ENCODE results near the gene LRRFIP2. TPM values are rescaled to one million over a fixed set of nuclear protein-coding genes. Genes with fewer than 3 reads are reported as not detected.
A peak's percentile ranks its signal among the peaks of the same experiment; 100 is the strongest.

LRRFIP2 gene
- total RNA-seq, 4 donors from 2014 or later = 56.5 to 148 (median 62.4) TPM

- DNase-seq = no peak
- no peaks in the 10 kb centered on the region for H3K9me3 ChIP-seq
- no peak overlapping the region for H3K4me3 ChIP-seq
- peak overlapping the region in 1 of 2 donors; percentile 30 for H3K27ac ChIP-seq
- H3K36me3 ChIP-seq = no peaks in the 10 kb centered on the region
- no peaks in the 10 kb centered on the region for H3K27me3 ChIP-seq
- intact Hi-C loops (cut with DNase I; ENCODE audit: low total_unique reads) = no loop called here
- TF ChIP-seq CTCF (IDR thresholded peaks at IDR 0.05) (no peak), POLR2A (IDR thresholded peaks at IDR 0.05) (no peak)
- H3K4me1 ChIP-seq = no peaks in the 10 kb centered on the region
Measured at GRCh38 chr3:37132334-37132733, 42.0 kb downstream of the LRRFIP2 start.

- TF ChIP-seq POLR2A (IDR thresholded peaks at IDR 0.05) = no peak
- TF ChIP-seq CTCF (IDR thresholded peaks at IDR 0.05) = no peak
- no peaks in the 10 kb centered on the region for H3K4me1 ChIP-seq
- H3K36me3 ChIP-seq = no peaks in the 10 kb centered on the region
- DNase-seq = no peak
- intact Hi-C loops (cut with DNase I; ENCODE audit: low total_unique reads) = no loop called here
- no peaks in the 10 kb centered on the region for H3K9me3 ChIP-seq
- no peak overlapping the region for H3K4me3 ChIP-seq
- peak overlapping the region in 1 of 2 donors; percentile 30 for H3K27ac ChIP-seq
- H3K27me3 ChIP-seq = no peaks in the 10 kb centered on the region
Measured at GRCh38 chr3:37131860-37132144, 42.6 kb downstream of the LRRFIP2 start.

DNA sequence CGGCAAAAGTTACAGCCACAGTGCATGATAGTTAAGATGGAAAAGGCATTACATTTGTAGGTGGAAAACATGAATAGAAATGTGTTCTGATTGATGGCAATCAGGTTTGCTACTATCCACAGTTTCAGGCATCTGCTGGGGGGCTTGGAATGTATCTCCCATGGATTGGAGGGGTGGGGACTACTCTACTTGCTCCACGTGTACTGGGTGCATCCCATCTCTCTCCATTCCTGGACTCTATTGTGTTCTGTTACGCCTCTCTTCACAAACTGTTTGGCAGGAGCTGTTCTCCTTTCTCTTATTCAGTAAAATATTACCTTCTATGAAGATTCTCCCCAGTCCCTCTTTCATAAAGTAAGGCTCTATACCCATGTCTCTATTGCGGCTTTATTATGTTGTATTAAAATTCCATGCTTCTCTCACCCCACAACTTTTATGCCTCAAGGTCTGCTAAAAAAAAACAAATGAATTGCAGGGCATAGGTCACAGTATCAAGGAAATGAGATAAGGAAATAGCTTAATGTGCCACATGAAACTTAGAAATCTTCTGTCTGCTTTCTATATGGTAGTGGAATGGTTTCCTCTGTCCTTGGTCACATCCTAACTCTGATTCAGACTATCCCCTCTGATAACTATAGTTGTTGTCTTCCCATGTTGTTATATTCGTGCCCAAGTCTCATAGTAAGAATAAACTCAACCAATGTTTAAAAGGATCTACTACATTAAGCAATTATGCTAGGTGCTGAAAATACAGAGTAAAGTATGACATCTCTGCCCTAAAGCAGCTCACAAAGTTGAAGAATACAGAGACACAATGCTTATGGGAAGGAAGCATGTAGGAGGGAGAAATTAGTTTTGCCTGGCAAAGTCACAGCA is 43.2 kb downstream of the LRRFIP2 start:
- Histone ChIP-seq H3K4me1 (no peaks in the 10 kb centered on the region), H3K27me3 (no peaks in the 10 kb centered on the region), H3K27ac (peak overlapping the region in 1 of 2 donors; percentile 30), H3K9me3 (no peaks in the 10 kb centered on the region), H3K36me3 (no peaks in the 10 kb centered on the region), H3K4me3 (no peak overlapping the region)
- intact Hi-C loops (cut with DNase I; ENCODE audit: low total_unique reads) = no loop called here
- no peak for DNase-seq
- TF ChIP-seq CTCF (IDR thresholded peaks at IDR 0.05) (no peak), POLR2A (IDR thresholded peaks at IDR 0.05) (no peak)

DNA sequence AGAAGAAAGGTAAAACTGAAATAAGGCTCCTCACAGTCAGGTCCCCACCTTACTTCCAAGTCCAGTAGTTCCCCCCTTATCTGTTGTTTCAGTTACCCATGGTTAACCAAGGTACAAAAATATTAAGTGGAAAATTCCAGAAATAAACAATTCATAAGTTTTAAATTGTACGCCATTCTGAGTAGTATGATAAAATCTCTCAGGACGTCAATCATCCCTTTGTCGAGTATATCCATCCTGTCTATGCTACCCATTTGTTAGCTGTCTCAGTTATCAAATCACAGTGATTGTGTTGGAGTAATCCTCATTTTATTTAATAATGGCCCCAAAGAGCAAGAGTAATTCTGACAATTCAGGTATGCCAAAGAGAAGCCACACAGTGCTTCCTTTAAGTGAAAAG is 43.9 kb downstream of the LRRFIP2 start:
- no peak overlapping the region for H3K27ac ChIP-seq
- no peaks in the 10 kb centered on the region for H3K9me3 ChIP-seq
- no peak for TF ChIP-seq POLR2A (IDR thresholded peaks at IDR 0.05)
- TF ChIP-seq CTCF (IDR thresholded peaks at IDR 0.05) = no peak
- DNase-seq = no peak
- H3K36me3 ChIP-seq = no peaks in the 10 kb centered on the region
- no peak overlapping the region for H3K4me3 ChIP-seq
- no peaks in the 10 kb centered on the region for H3K27me3 ChIP-seq
- intact Hi-C loops (cut with DNase I; ENCODE audit: low total_unique reads) = no loop called here
- no peaks in the 10 kb centered on the region for H3K4me1 ChIP-seq

DNA sequence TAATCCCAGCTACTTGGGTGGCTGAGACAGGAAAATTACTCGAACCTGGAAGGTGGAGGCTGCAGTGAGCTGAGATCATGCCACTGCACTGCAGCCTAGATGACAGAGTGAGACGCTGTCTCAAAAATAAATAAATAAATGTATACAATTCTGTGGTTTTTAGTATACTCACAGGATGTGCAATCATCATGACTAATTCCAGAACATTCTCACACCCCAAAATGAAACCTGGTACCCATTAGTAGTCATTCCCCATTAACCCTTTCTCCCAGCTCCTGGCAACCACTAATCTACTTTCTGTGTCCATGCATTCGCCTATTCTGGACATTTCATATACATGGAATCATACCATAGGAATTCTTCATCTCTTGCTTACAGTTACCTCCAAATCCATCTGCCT is 44.5 kb downstream of the LRRFIP2 start:
- Histone ChIP-seq H3K9me3 (no peaks in the 10 kb centered on the region), H3K27ac (no peak overlapping the region), H3K4me1 (no peaks in the 10 kb centered on the region), H3K36me3 (no peaks in the 10 kb centered on the region), H3K4me3 (no peak overlapping the region), H3K27me3 (no peaks in the 10 kb centered on the region)
- no peak for TF ChIP-seq CTCF (IDR thresholded peaks at IDR 0.05)
- no peak for DNase-seq
- intact Hi-C loops (cut with DNase I; ENCODE audit: low total_unique reads) = no loop called here
